BE2C (cell line): ENCODE measurements around the gene MYADM.

ENCODE experiments used
- DNase-seq: peaks from one replicate; pipeline ENCODE4 v3.0.0-alpha.2; 2020
- H3K27me3 ChIP-seq: fragments of 250-450 bp; sonication (Bioruptor Pico); 2 replicates; pipeline ENCODE4 v1.5.1; 2020; ENCODE audit warnings: mild to moderate bottlenecking
- H3K36me3 ChIP-seq: fragments of 250-450 bp; sonication (Bioruptor Pico); 2 replicates; pipeline ENCODE4 v1.5.1; 2020; ENCODE audit warnings: mild to moderate bottlenecking
- H3K4me1 ChIP-seq: fragments of 250-450 bp; sonication (Bioruptor Pico); 2 replicates; pipeline ENCODE4 v1.5.1; 2020
- H3K4me3 ChIP-seq: 2 replicates; pipeline ENCODE4 v1.5.1; 2011; ENCODE audit warnings: low read depth, low read length
- H3K9me3 ChIP-seq: fragments of 250-450 bp; sonication (Bioruptor Pico); 2 replicates; pipeline ENCODE4 v1.5.1; 2020
- TF ChIP-seq, protein P1 (sequence below): IDR thresholded peaks from 2 replicates; pipeline ENCODE4 v1.5.1; 2012; ENCODE audit warnings: mild to moderate bottlenecking, low read depth, low read length

The MYADM gene

GRCh38 chr19:53907690-53908089, 40.0 kb downstream of the MYADM start:
- TF ChIP-seq, protein P1, sequence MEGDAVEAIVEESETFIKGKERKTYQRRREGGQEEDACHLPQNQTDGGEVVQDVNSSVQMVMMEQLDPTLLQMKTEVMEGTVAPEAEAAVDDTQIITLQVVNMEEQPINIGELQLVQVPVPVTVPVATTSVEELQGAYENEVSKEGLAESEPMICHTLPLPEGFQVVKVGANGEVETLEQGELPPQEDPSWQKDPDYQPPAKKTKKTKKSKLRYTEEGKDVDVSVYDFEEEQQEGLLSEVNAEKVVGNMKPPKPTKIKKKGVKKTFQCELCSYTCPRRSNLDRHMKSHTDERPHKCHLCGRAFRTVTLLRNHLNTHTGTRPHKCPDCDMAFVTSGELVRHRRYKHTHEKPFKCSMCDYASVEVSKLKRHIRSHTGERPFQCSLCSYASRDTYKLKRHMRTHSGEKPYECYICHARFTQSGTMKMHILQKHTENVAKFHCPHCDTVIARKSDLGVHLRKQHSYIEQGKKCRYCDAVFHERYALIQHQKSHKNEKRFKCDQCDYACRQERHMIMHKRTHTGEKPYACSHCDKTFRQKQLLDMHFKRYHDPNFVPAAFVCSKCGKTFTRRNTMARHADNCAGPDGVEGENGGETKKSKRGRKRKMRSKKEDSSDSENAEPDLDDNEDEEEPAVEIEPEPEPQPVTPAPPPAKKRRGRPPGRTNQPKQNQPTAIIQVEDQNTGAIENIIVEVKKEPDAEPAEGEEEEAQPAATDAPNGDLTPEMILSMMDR: no peak
- H3K4me3 ChIP-seq: peak overlapping the region; percentile 41
- DNase-seq: no peak
- no peaks in the 10 kb centered on the region for H3K9me3 ChIP-seq
- H3K4me1 ChIP-seq: no peaks in the 10 kb centered on the region
- peaks cover 77% of the 10 kb centered on the region for H3K27me3 ChIP-seq
- no peaks in the 10 kb centered on the region for H3K36me3 ChIP-seq

DNA sequence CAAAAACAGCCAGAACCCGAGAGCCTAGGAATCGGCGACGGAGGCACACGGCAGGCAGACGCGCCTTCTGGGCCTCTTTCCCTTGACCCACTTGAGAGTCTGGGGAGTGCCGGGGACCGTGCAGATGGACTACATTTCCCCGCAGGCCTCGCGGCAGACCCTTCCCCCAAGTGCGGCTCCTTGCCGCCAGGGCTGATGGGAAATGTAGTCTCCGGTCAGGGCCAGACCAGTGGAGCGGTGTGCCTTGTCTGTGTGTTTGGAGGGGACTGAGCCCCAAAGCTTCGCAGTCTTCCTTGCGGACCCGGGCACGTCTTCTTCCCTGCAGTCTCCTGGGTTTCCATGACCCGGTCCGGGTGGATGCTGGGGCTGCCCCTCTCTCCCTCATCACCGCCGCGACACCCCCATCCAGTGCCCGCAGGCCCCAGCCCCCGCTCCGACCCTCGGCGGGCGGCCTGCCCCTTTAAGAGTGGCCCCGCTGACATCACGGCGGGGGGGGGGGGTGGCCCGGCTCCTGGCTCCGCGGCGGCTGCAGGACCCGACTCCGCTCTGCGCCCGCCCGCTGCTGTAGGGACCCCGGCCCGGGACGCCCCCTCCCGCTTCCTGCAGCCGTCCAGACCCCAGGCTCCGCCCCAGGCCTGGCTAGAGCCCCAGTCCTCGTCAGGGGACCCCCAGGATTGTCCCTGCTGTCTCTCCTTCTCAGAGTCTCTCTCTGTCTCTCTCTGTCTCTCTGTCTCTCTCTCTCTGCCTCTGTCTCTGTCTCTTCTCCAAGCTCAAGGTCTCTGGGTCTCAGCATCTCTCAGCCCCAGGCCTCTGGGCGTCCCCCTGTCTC, 40.6 kb downstream of the MYADM start:
- H3K27me3 ChIP-seq: peaks cover 72% of the 10 kb centered on the region

DNA sequence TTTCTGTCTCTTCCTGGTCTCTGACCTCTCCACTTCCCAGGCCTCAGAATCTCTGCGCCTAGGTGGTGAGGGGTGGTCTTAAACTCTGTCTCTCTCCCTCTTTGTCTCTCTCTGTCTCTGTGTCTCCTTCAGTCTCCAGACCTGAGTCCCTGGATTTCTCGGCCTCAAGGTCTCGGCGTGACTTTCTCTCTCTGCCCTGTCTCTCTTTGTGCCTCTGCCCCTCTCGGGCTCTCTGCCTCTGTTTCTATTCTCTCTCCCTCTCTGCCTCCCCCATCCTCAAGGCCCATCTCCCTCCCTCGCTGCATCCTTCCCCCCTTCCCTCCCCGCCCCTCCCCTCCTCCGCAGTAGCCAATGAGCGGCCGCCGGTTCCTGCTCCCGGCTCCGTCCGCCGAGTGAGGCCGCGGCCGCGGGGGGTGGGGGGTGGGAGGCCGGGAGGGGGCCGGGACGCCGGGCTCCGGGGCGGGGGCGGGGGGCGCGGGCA, 41.3 kb downstream of the MYADM start, which contains the start of gene CACNG7:
Gene CACNG7, plus strand, starts transcription at position 344 of the 481 bp plus-strand sequence. CDS start 3,554 bp downstream, outside the sequence.
- Histone ChIP-seq H3K4me3 (peak within 1 kb of the TSS; percentile 41), H3K4me1 (no peaks in the 10 kb centered on the region), H3K27me3 (peaks cover 65% of the 10 kb centered on the region), H3K9me3 (no peaks in the 10 kb centered on the region), H3K36me3 (no peaks in the 10 kb centered on the region)
- TF ChIP-seq, protein P1: no peak
- no peak for DNase-seq

More for the DNA sequence above, 40.6 kb downstream of the MYADM start:
- no peaks in the 10 kb centered on the region for H3K36me3 ChIP-seq
- H3K4me1 ChIP-seq: no peaks in the 10 kb centered on the region
- H3K9me3 ChIP-seq: no peaks in the 10 kb centered on the region
- DNase-seq: peak; percentile 68
- peak overlapping the region; percentile 41 for H3K4me3 ChIP-seq
- TF ChIP-seq, protein P1: no peak

DNA sequence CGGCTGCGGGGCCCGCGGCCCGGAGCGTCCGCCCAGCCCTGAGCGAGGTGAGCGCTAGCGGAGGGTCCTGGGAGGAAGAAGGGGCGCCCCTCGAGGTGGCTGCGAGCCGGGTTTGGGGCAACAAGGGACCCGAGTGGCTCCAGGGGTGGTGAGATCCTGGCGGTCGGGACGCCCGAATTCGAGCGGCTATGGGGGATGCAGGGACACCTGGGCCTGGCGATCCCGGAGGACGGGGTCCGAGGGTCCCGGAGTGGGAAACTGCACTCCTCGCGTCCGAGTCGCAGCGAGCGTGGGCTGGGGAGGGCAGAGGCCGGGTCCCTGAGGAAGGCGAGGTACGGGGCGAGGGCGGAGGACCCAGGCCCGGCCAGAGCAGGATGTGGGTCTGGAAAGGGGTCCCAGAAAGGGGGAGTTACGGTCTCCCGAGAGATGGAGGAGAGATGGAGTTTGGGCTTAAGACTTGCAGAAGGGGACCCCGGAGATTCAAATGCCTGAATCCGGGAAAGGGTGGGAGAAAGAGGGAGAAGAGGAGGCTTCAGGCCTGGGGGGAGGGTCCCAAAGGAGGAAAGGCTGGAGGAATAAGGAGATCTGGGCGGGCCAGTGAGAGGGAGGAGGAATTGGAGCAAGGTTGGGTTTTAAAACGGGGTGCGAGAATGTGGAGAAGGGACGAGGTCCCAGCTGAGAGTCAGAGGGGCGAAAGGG, 41.9 kb downstream of the MYADM start:
- Histone ChIP-seq H3K4me3 (peak overlapping the region; percentile 24; the same call in 1 of the 2 replicates), H3K27me3 (peaks cover 59% of the 10 kb centered on the region), H3K4me1 (no peaks in the 10 kb centered on the region), H3K36me3 (no peaks in the 10 kb centered on the region), H3K9me3 (no peaks in the 10 kb centered on the region)
- no peak for DNase-seq
- TF ChIP-seq, protein P1: no peak

- H3K4me3 ChIP-seq: no peak overlapping the region
- H3K27me3 ChIP-seq: peaks cover 54% of the 10 kb centered on the region
Measured at GRCh38 chr19:53910170-53910518, 42.5 kb downstream of the MYADM start.

More at GRCh38 chr19:53910170-53910518, 42.5 kb downstream of the MYADM start:
- Histone ChIP-seq H3K4me1 (no peaks in the 10 kb centered on the region), H3K9me3 (no peaks in the 10 kb centered on the region), H3K36me3 (no peaks in the 10 kb centered on the region)
- no peak for DNase-seq
- TF ChIP-seq, protein P1: no peak
